Stimulated activated CD8-positive, alpha-beta memory T cell treated with anti-CD3 and anti-CD28 coated beads, Interleukin-4, amount 100 ng/mL, for 1 hour (primary cell): Measurements from ENCODE around the gene APC2.

ENCODE experiments used
- DNase-seq, 2 donors: peaks; one replicate each; pipeline ENCODE4 v3.0.0-alpha.2; 2020; ENCODE audit warnings: low read depth in 2 of 2, low spot score in 1 of 2

The APC2 gene

DNA sequence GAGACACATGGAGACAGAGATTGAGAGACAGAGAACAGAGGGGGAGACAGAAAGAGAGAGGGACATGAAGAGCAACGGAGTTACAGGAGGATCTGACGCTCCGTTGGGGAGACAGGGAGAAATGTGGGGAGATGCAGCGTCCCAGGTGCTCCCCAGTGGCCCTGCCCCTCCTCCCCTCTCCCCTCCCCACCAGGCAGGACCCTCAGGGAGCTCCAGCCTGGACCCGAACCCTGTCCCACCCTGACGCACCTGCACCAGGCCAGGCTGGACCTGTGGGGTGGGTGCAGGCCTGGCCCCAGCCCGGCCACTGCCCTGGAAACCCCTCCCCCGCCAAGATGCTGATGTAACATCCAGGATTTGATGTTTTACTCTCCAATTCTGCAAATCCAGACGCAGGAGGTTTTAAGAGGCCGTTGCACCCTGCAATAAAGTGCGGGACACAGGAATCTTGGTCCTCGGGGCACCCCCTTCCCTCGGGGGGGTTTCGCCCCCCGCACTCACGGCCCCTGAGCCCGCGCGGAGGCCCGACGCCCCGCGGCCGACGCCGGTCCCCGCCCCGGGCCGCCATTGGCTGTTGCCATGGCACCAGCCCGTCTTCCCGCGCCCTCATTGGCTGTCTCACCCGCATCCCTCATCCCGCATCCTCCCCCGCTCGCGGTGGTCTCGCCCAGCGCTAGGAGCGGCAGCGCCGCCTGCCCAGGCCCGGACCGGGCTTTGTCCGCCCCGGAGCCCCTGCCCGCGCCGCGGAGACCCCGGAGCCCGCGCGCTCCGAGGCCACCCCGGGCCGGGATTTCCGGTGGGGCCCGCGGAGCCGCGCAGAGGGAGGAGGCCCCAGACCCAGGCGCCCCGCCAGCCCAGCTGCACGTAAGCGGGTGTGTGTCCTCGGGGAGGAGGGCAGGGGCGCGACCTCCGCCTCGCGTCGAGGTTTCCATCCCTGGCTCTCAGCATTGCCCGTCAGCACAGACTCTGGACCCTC, at the start of gene APC2:
TSS of gene APC2 (plus strand) at position 655 of the 976 bp plus-strand sequence. CDS start 2,881 bp downstream, outside the sequence.
- DNase-seq, result no peak

DNA sequence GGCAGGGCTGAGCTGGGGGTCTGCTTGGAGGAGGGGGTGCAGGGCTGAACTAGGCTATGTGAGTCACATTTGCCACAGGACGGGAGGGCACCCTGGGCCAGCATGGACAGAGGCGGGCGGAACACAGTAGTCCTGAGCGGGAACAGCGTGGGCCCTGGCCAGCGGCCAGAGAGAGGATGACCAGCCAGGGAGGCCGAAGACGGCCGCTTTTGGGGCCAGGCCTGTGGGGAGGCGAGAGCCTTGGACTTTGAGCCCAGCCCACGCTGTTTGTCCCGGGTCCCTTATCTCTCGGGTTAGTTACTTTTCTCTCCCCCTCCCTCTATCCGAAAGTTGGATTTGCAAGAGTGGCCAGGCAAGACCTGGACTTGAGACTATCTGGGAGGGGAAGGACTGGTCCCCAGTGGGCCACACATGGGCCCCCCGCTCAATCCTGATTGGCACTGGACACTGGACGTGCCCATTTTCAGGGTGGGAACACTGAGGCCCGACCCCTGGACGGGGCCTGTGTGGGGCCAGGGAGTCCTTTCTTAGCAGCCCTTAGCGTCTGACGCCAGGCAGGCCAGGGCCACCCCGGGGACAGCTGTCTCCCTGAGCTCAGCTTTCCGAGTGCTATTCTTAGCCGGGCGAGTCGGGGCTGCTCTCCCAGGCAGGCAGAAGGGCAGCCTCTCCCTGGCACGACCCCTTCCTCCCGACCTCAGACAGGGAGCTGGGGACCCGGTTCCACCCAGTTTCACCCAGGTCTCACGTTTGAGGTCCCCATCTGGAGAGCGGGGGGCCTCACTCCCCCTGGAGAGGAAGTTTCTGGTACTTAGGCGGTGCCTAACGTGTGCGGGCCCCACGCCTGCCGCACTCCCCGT, 49.4 kb upstream of the APC2 start:
- no peak for DNase-seq

DNA sequence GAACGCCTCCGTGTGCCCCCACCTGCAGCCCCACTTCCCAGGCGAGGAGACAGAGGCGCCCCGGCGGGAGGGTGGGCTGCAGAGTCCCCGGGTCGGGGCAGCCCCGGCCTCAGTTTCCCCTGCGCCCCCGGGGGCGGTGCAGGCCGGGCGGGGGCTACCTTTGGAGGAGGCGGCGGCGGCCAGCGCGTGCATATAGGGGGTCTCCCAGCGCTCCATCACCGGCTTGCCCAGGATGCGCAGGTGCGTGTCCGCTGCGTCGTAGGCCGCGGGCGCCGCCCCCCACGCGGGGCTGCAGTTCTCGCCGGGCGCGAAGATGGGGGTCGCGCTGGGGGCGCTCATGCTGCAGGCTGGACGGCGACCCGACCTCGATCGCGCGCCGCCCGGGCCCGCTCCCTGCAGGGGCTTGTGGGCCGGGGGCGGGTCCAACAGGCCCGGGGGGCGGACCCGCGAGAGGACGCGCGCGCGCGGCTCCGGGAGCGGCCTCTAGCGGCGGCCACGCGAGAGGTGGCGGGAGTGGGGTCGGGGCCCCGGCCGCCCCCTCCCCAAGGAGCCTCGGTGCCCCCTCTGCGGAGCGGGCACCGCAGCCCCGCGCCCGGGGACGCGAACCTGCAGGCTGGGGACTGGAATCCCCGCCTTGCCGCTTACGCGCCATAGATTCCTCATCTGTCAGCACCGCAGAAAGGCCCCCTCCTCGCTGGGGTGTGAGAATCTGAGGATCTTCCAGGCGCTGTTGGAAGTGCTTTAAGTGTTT, 48.6 kb upstream of the APC2 start, which contains the start of gene GAMT:
TSS of gene GAMT (minus strand) at position 405 of the 751 bp plus-strand sequence. CDS start at position 339, 66 bp downstream.
- no peak for DNase-seq

GRCh38 chr19:1401889-1402217, 48.1 kb upstream of the APC2 start:
- no peak for DNase-seq

- no peak for DNase-seq
Observed at GRCh38 chr19:1402411-1403070, 47.4 kb upstream of the APC2 start.

GRCh38 chr19:1406774-1407527, 43.0 kb upstream of the APC2 start:
- peak; percentile 94 to 99 for DNase-seq

DNA sequence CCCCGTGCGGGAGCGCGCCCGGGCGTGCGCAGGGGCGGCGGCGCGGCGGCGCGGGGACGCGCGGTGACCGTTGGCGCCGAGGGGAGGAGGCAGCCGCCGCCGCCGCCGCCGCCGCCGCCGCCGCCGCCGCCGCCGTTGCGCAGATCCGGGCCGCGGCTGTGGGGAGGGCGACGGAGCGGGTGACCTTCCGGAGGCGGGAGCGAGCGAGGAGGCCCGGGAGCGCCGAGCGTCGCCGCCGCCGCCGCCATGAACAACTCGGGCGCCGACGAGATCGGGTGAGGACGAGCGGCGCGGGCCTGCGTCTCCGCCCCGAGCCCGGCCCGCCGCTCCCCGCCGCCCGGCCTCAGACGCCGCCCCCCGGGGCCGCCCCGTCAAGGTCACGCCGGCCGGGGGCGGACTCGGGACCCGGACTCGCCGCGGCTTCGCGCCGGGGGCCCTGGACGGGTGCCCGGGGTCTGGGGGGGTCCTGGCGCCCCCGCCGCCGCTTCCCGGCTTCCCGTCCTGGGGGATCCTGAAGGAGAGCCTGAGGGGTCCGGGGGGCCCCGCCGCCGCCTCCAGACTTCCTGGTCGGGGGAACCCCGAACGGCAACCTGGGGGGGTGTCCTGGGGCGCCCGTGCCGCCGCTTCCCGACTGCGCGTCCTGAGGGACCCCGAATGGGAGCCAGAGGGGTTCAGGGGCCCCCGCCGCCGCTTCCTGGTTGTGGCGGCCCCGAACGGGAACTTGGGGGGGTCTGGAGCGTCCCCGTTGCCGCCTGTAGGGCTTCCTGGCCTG, 42.2 kb upstream of the APC2 start, which contains the start of gene DAZAP1:
TSS of gene DAZAP1 (plus strand) at position 59 of the 772 bp plus-strand sequence. CDS start at position 247, 188 bp downstream.
- DNase-seq, result no peak

DNA sequence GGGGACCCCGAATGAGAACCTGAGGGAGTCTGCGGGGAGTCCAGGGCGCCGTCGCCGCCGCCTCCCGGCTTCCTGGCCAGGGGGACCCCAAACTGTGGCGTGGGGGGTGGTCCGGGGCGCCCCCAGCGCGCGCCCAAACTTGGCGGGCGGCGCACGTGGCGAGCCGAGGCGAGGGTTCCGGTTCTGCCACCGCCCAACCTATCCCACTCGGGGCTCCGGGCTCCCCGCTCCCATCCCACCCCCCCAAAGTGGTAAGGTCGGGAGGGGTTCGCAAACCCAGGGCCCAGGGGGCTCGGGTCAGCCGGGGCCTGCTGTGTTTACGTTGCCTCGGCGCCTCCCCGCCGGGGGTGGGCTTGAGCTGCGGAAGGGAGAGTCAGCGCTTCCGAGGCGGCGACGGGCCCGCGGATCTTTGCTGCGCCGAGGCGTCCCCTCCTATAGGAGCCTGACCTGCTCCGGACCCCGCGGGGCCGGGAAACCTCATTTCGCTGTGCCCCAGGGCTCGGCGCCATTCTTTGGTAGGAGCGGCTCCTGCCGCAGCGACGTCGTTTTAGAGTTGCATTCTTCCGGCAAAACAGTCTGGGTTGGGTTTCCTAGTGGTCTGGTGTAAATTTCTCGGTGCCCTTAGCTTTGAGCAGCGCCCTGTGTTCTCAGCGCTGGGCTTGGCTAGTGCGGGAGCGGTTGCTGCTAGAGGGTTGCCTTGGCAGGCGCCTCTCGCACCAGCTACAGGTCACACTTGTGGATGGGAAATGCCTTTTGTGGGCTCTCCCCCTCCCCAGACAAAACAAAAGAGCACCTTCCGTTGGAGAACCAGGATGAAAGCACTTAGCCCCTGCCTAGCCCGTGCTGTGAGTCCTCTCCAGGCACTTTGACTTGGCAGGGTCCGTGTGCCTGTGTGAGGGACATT, 41.4 kb upstream of the APC2 start:
- DNase-seq, result peak in 1 of 2 donors; percentile 27

DNA sequence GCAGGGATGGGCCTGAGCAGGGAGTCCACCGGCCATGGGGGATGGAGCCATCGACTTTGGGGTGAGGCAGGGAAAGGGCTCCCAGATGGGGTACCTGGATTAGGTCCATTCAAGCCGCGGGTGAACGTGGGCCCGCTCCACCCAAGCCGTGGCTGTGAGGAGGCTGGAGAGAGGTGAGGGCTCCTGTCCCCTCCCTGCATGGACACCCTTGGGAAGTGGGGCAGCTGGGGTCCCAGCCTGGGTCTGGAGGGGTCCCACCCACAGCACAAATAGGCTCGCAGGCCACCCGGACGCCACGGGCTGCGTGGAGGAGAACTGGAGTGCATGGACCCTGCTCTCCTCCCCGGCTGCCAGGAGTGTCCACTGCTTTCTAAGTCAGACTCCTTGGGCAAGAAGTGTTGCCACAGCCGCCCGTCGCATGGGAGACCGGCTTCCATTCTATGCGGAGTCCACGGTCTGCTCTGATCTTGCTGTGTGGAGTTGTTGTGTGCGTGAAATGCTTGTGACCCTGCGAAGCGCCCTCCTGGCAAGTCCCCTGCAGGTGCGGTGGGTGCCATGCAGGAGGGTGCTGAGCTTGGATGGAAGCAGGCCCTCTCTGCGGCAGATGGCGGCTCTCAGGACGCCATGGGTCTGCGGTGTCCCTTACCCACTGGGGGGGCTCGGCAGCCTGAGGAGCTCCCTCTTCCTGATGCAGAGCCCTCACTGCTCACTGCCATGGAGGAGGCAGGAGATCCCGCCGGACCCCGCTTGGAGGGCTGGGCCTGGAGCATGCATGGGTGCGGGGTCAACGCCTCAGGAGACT, 40.5 kb upstream of the APC2 start:
- no peak for DNase-seq

DNA sequence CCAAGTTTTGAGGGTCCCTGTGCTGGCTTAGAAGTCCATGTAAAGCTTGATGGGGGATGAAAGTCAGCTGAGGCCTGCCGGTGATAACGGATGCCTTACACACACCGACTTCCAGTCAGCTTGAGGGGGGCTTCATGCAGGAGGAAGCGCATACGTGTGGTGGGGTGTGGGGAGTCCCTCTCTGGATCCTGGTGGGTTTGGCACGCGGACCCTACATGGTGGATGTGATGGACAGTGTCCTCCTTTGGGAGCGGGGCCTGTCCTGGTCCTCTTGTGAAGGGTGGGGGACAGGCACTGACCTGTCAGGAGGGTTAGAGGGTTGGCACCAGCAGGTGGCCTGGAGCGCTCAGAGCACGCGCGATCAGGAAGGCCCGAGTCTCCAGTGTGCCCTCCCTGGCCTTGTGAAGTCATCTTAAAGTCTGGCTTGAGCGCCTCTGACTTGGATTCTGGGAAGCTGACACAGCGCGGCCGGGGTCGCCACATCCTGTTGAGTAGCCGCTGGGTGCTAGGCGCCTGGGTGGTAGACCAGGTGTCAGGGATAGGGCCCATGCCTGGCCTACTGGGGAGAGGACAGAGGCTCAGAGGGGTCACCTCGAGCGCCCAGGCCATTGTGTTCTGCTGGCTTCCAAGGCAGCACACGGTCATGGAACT, 39.7 kb upstream of the APC2 start:
- DNase-seq, result no peak

DNA sequence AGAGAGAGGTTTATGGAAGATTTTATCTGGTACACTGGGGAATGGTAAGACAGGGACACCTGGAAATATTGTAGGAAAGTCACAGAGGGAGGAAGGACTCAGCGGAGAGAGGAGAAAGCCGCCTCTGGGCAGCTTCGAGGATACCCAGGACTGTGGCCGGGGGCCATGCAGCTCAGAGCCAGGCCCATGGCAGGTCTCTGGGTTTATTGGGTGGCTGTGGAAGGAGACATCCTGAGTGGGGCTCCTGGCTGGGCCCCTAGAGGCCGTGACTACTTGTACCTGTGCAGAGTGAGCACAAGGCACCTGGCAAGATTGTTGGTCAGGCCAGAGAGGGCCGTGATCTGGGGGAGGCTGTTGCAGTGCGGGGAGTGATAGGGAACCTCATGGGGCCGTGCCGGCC, 39.1 kb upstream of the APC2 start:
- DNase-seq, result no peak

DNA sequence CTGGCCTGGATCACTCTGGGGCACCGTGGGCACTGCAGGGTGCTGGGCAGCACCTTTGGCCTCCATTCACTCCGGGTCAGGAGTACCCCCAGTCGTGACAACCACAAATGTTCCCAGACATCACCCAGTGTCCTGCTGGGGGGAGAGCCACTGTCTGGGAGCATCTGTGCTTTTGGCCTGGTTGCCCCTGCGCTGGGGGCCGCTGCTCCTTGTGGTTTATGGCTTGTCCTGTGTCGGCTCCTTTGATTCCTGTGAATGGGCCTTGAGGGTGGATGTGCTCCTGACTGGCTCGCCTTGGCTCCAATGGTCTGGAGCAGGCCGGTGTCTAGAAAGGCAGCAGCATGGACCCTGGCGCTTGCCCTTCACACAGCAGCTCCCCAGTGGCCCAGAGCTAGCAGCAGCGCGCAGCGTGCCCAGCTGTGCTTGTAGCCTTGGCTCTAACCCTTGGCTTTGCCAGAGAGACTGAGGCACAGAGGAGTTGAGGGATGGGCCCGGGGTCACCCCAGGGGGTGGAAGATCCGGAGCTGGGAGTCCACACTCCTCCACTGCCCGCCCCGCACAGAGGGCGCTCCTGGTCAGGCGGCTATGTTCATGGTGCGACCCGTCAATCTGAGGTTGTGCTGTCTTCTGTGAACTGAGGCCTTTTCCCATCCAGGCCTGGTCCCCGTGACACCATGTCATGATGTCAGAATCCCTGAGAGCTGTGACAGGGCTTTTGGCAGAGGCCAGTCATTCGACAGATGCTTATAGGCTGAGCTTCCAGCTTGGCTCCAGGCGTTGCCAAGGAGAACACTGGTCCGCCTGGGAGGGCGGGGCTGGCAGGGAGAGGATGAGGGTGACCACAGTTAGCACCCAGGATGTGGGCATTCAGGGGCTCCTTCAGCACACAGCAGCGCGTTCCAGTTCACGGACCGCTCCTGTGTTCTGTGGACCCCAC, 38.4 kb upstream of the APC2 start:
- DNase-seq, result no peak

GRCh38 chr19:1412323-1412923, 37.5 kb upstream of the APC2 start:
- DNase-seq, result no peak

- no peak for DNase-seq
Observed at GRCh38 chr19:1412995-1413800, 36.7 kb upstream of the APC2 start.
